Measurements from ENCODE around the gene SYT8. TPM values are rescaled to one million over a fixed set of nuclear protein-coding genes. Genes with fewer than 3 reads are reported as not detected.

SYT8 gene
- total RNA-seq, 2 experiments from 2014 or later, result not detected

DNA sequence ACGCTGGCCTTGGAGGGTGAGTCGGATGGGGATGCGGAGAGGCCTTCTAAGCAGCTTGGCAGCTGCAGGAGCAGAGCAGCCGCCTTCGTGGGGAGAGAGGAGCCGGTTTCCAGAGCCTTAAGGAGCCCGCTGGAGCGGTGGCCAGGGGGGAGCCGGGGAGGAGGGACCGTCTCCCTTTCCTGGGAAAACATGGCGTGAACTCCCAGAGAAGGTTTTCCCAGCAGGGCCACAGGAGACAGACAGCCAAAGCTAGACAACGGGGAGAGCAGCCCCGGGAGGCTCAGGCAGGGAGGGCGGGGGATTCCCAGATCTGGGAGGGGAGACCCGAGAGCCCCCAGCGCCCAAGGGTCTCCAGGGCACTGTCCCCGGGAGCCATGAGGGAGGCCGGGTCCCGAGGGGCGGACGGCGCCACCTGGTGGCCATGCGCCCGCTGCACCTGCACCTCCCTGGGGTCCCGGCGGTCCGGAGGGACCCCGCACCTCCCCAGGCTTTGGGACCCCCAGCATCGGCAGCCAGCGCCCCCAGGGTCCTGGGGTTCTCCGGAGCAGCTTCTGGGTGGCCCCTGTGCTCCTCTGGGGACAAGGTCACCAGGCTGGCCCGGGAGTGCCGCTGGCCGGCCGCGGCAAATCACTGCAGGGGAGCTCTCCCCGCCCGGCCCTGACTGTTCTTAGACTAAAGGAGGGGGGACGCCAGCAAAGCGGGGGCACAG, 2.4 kb upstream of the SYT8 start:
- Histone ChIP-seq H3K36me3 (ENCODE audit: insufficient read depth, low read length) (no peaks in the 10 kb centered on the region), H3K27ac (ENCODE audit: low read depth, low read length, poor library complexity, severe bottlenecking) (no peak overlapping the region), H3K4me1 (ENCODE audit: insufficient read depth, low read length, poor library complexity, severe bottlenecking) (no peaks in the 10 kb centered on the region), H4K20me1 (ENCODE audit: insufficient read depth, low read length) (no peaks in the 10 kb centered on the region), H3K4me2 (ENCODE audit: low read length) (no peak overlapping the region), H2AFZ (ENCODE audit: low read length) (no peak overlapping the region), H3K9me3 (ENCODE audit: low read length) (no peaks in the 10 kb centered on the region), H3K4me3 (ENCODE audit: low read depth, low read length, poor library complexity, severe bottlenecking) (no peak overlapping the region), H3K79me2 (ENCODE audit: insufficient read depth, low read depth, low read length) (no peaks in the 10 kb centered on the region), H3K9me2 (ENCODE audit: insufficient read depth, low read length) (no peaks in the 10 kb centered on the region)
- intact Hi-C loops (cut with micrococcal nuclease; ENCODE audit: unreplicated experiment), result loop anchor here (1.0 kb wide), 2 partner anchors 138 to 180 kb away; no protein-coding TSS in a partner anchor
- ChIA-PET CTCF (ENCODE audit: unreplicated experiment) (interaction anchor here (0.6 to 1.8 kb wide), 3 partner anchors 28 to 154 kb away, joined by 4 to 27 read pairs (median 10); no protein-coding TSS in a partner anchor), POLR2A (interaction anchor here (0.5 to 0.6 kb wide), 2 partner anchors 23 to 135 kb away, joined by 3 read pairs; no protein-coding TSS in a partner anchor)
- DNase-seq (ENCODE audit: low spot score), result peak; percentile 58
- BruUV-seq (replicated peaks), result no TSS peak
- TF ChIP-seq, protein P1, sequence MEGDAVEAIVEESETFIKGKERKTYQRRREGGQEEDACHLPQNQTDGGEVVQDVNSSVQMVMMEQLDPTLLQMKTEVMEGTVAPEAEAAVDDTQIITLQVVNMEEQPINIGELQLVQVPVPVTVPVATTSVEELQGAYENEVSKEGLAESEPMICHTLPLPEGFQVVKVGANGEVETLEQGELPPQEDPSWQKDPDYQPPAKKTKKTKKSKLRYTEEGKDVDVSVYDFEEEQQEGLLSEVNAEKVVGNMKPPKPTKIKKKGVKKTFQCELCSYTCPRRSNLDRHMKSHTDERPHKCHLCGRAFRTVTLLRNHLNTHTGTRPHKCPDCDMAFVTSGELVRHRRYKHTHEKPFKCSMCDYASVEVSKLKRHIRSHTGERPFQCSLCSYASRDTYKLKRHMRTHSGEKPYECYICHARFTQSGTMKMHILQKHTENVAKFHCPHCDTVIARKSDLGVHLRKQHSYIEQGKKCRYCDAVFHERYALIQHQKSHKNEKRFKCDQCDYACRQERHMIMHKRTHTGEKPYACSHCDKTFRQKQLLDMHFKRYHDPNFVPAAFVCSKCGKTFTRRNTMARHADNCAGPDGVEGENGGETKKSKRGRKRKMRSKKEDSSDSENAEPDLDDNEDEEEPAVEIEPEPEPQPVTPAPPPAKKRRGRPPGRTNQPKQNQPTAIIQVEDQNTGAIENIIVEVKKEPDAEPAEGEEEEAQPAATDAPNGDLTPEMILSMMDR (conservative IDR thresholded peaks at IDR 0.05; ENCODE audit: low read length), result peak; percentile 92
- no peak for TF ChIP-seq EZH2phosphoT487 (IDR thresholded peaks at IDR 0.05; ENCODE audit: borderline replicate concordance, low read depth, low read length)

DNA sequence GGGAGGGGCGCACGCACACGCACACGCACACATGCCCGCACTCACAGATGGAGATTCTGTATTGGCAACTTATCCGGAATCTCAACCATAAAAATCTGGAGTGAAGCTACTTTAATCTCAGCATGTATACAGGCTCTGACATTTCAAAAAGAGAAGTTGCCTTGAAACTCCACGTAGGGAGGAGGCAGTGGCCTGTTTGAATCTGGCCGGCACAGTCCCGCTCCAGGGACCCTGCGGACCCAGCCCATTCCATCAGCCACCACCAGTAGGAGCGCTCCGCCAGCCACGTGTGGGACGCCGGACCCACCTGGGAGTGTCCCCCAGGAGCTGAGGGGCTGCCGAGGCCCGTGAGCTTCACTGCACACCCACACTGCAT, 1.9 kb upstream of the SYT8 start:
- TF ChIP-seq EZH2phosphoT487 (IDR thresholded peaks at IDR 0.05; ENCODE audit: borderline replicate concordance, low read depth, low read length), result no peak
- TF ChIP-seq, protein P1 (conservative IDR thresholded peaks at IDR 0.05; ENCODE audit: low read length), result no peak
- Histone ChIP-seq H4K20me1 (ENCODE audit: insufficient read depth, low read length) (no peaks in the 10 kb centered on the region), H2AFZ (ENCODE audit: low read length) (no peak overlapping the region), H3K4me2 (ENCODE audit: low read length) (no peak overlapping the region), H3K9me3 (ENCODE audit: low read length) (no peaks in the 10 kb centered on the region), H3K27ac (ENCODE audit: low read depth, low read length, poor library complexity, severe bottlenecking) (no peak overlapping the region), H3K4me3 (ENCODE audit: low read depth, low read length, poor library complexity, severe bottlenecking) (no peak overlapping the region), H3K9me2 (ENCODE audit: insufficient read depth, low read length) (no peaks in the 10 kb centered on the region), H3K79me2 (ENCODE audit: insufficient read depth, low read depth, low read length) (no peaks in the 10 kb centered on the region), H3K4me1 (ENCODE audit: insufficient read depth, low read length, poor library complexity, severe bottlenecking) (peaks cover 2% of the 10 kb centered on the region), H3K36me3 (ENCODE audit: insufficient read depth, low read length) (no peaks in the 10 kb centered on the region)
- BruUV-seq (replicated peaks), result no TSS peak
- ChIA-PET POLR2A (interaction anchor here (0.6 kb wide), 1 partner anchor 22 kb away, joined by 3 read pairs; no protein-coding TSS in a partner anchor), CTCF (ENCODE audit: unreplicated experiment) (interaction anchor here (0.6 to 1.8 kb wide), 2 partner anchors 28 to 139 kb away, joined by 10 to 27 read pairs; no protein-coding TSS in a partner anchor)
- no peak for DNase-seq (ENCODE audit: low spot score)
- intact Hi-C loops (cut with micrococcal nuclease; ENCODE audit: unreplicated experiment), result loop anchor here (1.0 kb wide), 2 partner anchors 139 to 181 kb away; no protein-coding TSS in a partner anchor
